Occipital lobe (tissue), 2 donors: Measurements from ENCODE around the gene FOXE1. TPM values are rescaled to one million over a fixed set of nuclear protein-coding genes. Genes with fewer than 3 reads are reported as not detected.

ENCODE experiments used
- DNase-seq: peaks from one replicate; lab custom pipeline; 2025; lab: John Stamatoyannopoulos, UW
- total RNA-seq: library from RNA; depleted of rRNA; stranded (reverse); fragments of >200 nt; gene quantifications from one replicate; pipeline ENCODE4 v1.2.3, GENCODE V29; 2014

The FOXE1 gene
- total RNA-seq, 1 donor from 2014 or later = not detected

GRCh38 chr9:97848480-97849237, 4.4 kb upstream of the FOXE1 start:
- DNase-seq = no peak

GRCh38 chr9:97849980-97850379, 3.0 kb upstream of the FOXE1 start:
- no peak for DNase-seq

- DNase-seq = no peak
Measured at GRCh38 chr9:97850746-97851445, 2.1 kb upstream of the FOXE1 start.

- no peak for DNase-seq
Measured at GRCh38 chr9:97851446-97851883, 1.6 kb upstream of the FOXE1 start.

- DNase-seq = no peak
Measured at GRCh38 chr9:97852001-97852398, 1.0 kb upstream of the FOXE1 start.

- no peak for DNase-seq
Measured at GRCh38 chr9:97852399-97853055, 499 bp upstream of the FOXE1 start.

GRCh38 chr9:97853844-97854695, 1.0 kb downstream of the FOXE1 start:
- no peak for DNase-seq

GRCh38 chr9:97854696-97855485, 1.9 kb downstream of the FOXE1 start:
- no peak for DNase-seq

- DNase-seq = no peak
Measured at GRCh38 chr9:97855486-97855875, 2.5 kb downstream of the FOXE1 start.

GRCh38 chr9:97855899-97856298, 2.9 kb downstream of the FOXE1 start:
- DNase-seq = no peak

GRCh38 chr9:97856857-97857605, 4.0 kb downstream of the FOXE1 start:
- no peak for DNase-seq

- DNase-seq = no peak
Measured at GRCh38 chr9:97857606-97858392, 4.8 kb downstream of the FOXE1 start.

GRCh38 chr9:97858393-97858713, 5.3 kb downstream of the FOXE1 start:
- DNase-seq = no peak

- DNase-seq = no peak
Measured at GRCh38 chr9:97858826-97859225, 5.8 kb downstream of the FOXE1 start.

GRCh38 chr9:97859346-97859745, 6.3 kb downstream of the FOXE1 start:
- no peak for DNase-seq

- no peak for DNase-seq
Measured at GRCh38 chr9:97860451-97861147, 7.6 kb downstream of the FOXE1 start.

- no peak for DNase-seq
Measured at GRCh38 chr9:97861148-97861475, 8.1 kb downstream of the FOXE1 start.

- no peak for DNase-seq
Measured at GRCh38 chr9:97863314-97863713, 10.3 kb downstream of the FOXE1 start.

- DNase-seq = no peak
Measured at GRCh38 chr9:97864396-97864795, 11.4 kb downstream of the FOXE1 start.
